Liver (tissue), 3 donors: ENCODE data around the gene RBFOX1.

Experiments
- CTCF ChIP-seq: fragments of 150-350 bp; IDR thresholded peaks from 2 replicates; pipeline ENCODE4 v1.5.1; 2017; ENCODE audit warnings: improper control_type of control experiment, low read depth, low read length; ENCODE audit not compliant: missing input control
- NR2F2 ChIP-seq: IDR thresholded peaks from 2 replicates; pipeline ENCODE4 v1.6.1; 2016; ENCODE audit warnings: antibody characterized with exemption
- RAD21 ChIP-seq, 2 donors: IDR thresholded peaks; 2 replicates each; pipeline ENCODE4 v1.6.1; 2016; ENCODE audit warnings: antibody characterized with exemption in 2 of 2, mild to moderate bottlenecking in 2 of 2
- RXRA ChIP-seq, 2 donors: IDR thresholded peaks; 2 replicates each; pipeline ENCODE4 v1.6.1; 2017 to 2018; ENCODE audit warnings: antibody characterized with exemption in 2 of 2, mild to moderate bottlenecking in 1 of 2
- TF ChIP-seq, protein P1 (sequence below): IDR thresholded peaks from 2 replicates; pipeline ENCODE4 v1.6.1; 2016; ENCODE audit warnings: antibody characterized with exemption, mild to moderate bottlenecking
- donor health status: healthy.
- donor health status: healthy.

DNA sequence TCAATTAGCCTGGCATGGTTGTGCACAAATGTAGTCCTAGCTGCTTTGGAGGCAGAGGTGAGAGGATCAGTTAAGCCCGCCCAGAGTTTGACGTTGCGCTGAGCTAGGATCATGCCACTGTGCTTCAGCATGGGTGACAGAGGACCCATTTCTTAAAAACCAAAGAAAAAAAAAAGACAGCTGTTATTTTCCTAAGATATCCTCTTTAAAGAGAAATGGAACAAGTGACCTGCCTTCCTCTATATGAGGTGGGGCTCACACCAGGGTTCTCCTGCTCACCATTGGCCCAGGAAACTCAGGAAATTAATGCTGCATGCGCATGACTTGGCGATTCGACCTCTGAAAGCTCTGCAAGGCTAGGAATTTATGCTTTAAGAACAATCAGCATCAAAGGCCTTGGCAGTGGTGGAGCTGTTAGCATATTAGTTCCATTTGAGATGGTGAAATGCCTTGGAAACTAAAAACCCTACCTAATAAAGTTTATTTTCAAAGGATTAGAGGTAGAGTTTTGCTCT is 108.3 kb downstream of the RBFOX1 start:
- TF ChIP-seq NR2F2 (no peak), CTCF (no peak), RAD21 (IDR thresholded peaks at IDR 0.05) (no peak), RXRA (IDR thresholded peaks at IDR 0.05) (no peak)
- TF ChIP-seq, protein P1, sequence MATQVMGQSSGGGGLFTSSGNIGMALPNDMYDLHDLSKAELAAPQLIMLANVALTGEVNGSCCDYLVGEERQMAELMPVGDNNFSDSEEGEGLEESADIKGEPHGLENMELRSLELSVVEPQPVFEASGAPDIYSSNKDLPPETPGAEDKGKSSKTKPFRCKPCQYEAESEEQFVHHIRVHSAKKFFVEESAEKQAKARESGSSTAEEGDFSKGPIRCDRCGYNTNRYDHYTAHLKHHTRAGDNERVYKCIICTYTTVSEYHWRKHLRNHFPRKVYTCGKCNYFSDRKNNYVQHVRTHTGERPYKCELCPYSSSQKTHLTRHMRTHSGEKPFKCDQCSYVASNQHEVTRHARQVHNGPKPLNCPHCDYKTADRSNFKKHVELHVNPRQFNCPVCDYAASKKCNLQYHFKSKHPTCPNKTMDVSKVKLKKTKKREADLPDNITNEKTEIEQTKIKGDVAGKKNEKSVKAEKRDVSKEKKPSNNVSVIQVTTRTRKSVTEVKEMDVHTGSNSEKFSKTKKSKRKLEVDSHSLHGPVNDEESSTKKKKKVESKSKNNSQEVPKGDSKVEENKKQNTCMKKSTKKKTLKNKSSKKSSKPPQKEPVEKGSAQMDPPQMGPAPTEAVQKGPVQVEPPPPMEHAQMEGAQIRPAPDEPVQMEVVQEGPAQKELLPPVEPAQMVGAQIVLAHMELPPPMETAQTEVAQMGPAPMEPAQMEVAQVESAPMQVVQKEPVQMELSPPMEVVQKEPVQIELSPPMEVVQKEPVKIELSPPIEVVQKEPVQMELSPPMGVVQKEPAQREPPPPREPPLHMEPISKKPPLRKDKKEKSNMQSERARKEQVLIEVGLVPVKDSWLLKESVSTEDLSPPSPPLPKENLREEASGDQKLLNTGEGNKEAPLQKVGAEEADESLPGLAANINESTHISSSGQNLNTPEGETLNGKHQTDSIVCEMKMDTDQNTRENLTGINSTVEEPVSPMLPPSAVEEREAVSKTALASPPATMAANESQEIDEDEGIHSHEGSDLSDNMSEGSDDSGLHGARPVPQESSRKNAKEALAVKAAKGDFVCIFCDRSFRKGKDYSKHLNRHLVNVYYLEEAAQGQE, result no peak
